Measurements from ENCODE around the gene SLC66A3.
A peak's percentile ranks its signal among the peaks of the same experiment; 100 is the strongest.

Gene SLC66A3

DNA sequence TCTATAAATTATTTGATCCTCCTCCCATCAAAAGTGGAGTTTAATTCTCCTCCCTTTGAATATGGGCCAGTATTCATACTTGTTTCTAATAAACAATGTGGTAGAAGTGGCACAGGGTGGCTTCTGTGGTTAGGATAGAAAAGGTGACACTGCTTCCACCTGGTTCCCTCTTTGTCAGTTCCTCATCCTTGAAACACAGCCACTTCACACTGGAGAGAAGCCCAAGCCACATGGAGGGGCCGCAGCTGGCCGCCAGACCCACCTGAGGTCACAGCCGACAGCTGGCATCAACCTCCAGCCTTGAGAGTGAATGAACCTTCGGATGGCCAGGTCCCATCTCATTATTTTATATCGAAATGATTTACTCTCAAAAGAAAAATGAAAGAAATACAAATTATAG, 27.5 kb upstream of the SLC66A3 start:
- H3K27ac ChIP-seq (ENCODE audit: low read depth, low read length): no peak overlapping the region
- peaks cover 0 to 6% of the 10 kb centered on the region in 2 donors for H3K27me3 ChIP-seq (ENCODE audit: control insufficient read depth in 1 of 2, insufficient read depth in 2 of 2, low read length in 2 of 2)
- peaks cover 13% of the 10 kb centered on the region for H3K4me1 ChIP-seq (ENCODE audit: insufficient read depth, low read length)
- H3K9ac ChIP-seq (ENCODE audit: low read length): no peak overlapping the region
- H3K36me3 ChIP-seq (ENCODE audit: insufficient read depth, low read length): no peaks in the 10 kb centered on the region
- no peaks in the 10 kb centered on the region for H3K9me3 ChIP-seq (ENCODE audit: low read length)
- no peak overlapping the region for H3K4me3 ChIP-seq (ENCODE audit: low read depth in 1 of 2, low read length in 2 of 2)

DNA sequence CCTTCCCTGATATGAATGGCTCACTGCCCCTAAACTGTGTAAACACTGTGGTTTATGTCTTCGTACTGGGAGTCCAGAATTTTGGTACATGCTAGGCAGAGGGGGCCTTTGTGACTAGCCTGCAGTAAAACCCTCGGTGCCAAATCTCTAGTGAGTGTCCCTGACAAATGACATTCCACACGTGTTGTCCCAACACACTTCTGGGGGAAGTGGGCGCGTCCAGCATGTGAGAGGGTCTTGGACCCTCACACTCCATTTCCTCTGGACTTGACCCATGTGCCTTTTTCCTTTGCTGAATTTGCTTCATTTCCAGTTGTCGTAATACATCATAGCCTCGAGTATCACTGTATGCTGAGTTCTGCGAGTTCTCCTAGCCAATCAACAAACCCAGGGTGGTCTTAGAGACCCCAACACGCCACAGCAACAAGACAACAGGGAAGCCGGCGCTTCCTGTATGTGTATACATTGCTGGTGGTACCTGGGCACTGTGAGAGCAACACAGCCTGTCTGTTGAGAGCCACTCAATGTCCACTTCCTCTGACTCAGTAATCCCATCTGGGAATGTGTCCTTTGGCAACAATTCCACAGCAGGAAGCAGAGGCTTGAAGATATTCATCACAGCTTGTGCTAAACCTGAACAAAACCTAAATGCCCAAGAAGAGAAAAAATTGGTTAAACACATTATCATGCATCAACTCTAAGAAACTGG, 26.9 kb upstream of the SLC66A3 start:
- peaks cover 0 to 6% of the 10 kb centered on the region in 2 donors for H3K27me3 ChIP-seq (ENCODE audit: control insufficient read depth in 1 of 2, insufficient read depth in 2 of 2, low read length in 2 of 2)
- H3K9ac ChIP-seq (ENCODE audit: low read length): no peak overlapping the region
- no peaks in the 10 kb centered on the region for H3K36me3 ChIP-seq (ENCODE audit: insufficient read depth, low read length)
- peaks cover 15% of the 10 kb centered on the region for H3K4me1 ChIP-seq (ENCODE audit: insufficient read depth, low read length)
- H3K27ac ChIP-seq (ENCODE audit: low read depth, low read length): no peak overlapping the region
- no peaks in the 10 kb centered on the region for H3K9me3 ChIP-seq (ENCODE audit: low read length)
- no peak overlapping the region for H3K4me3 ChIP-seq (ENCODE audit: low read depth in 1 of 2, low read length in 2 of 2)

DNA sequence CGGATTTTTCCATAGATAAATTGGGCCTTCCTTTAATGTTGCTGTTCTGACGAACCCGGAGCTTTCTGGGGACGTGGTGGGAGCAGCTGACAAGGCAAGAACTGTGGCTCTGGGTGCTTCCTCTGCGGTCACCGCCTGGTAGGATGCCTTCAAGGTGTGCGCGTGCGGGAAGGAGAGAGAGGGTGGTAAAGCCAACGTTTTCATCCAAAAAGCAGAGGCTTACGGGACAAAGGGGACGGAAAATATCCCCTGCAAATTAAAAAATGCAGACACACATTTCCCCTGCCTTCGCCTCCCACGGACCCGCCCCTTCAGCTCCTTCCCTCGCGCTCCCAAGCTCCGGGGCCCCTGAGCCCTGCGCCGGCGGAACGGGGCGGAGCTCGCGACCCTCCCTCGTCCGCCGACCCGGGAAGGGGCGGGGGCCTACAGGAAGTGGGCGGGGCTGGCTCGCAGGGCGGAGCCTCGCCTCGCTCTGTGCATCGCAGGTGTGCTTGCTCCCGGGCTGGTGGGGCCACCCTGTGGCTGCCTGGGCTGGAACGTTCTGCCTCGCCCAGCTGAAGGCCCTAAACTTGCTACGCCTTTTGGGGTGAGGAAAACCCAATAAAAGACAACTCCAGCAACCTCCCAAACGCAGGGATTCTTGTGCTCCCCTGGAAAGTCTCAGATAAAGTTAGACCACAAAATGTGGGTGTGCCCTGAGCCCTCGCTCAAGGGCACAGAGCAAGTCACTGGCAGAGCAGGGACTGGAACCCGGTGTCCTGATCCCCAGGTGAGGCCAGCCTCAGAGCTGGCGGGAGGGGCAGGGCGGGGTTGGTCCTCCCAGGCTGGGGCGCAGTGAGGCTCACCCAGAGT, 25.4 kb upstream of the SLC66A3 start:
- Histone ChIP-seq H3K27me3 (ENCODE audit: control insufficient read depth in 1 of 2, insufficient read depth in 2 of 2, low read length in 2 of 2) (peaks cover 0 to 6% of the 10 kb centered on the region in 2 donors), H3K27ac (ENCODE audit: low read depth, low read length) (no peak overlapping the region), H3K4me3 (ENCODE audit: low read depth in 1 of 2, low read length in 2 of 2) (peak overlapping the region; percentile 24 to 50), H3K9ac (ENCODE audit: low read length) (no peak overlapping the region), H3K36me3 (ENCODE audit: insufficient read depth, low read length) (no peaks in the 10 kb centered on the region), H3K9me3 (ENCODE audit: low read length) (no peaks in the 10 kb centered on the region), H3K4me1 (ENCODE audit: insufficient read depth, low read length) (peaks cover 21% of the 10 kb centered on the region)

- no peak overlapping the region for H3K9ac ChIP-seq (ENCODE audit: low read length)
Observed at GRCh38 chr2:11131166-11131920, 23.9 kb upstream of the SLC66A3 start.

GRCh38 chr2:11132036-11132671, 23.1 kb upstream of the SLC66A3 start:
- H3K27me3 ChIP-seq (ENCODE audit: control insufficient read depth in 1 of 2, insufficient read depth in 2 of 2, low read length in 2 of 2): peaks cover 0 to 6% of the 10 kb centered on the region in 2 donors
- H3K27ac ChIP-seq (ENCODE audit: low read depth, low read length): no peak overlapping the region
- no peaks in the 10 kb centered on the region for H3K9me3 ChIP-seq (ENCODE audit: low read length)
- H3K9ac ChIP-seq (ENCODE audit: low read length): no peak overlapping the region
- H3K4me3 ChIP-seq (ENCODE audit: low read depth in 1 of 2, low read length in 2 of 2): peak overlapping the region in 1 of 2 donors; percentile 76
- H3K36me3 ChIP-seq (ENCODE audit: insufficient read depth, low read length): no peaks in the 10 kb centered on the region
- H3K4me1 ChIP-seq (ENCODE audit: insufficient read depth, low read length): peaks cover 21% of the 10 kb centered on the region

More at GRCh38 chr2:11131166-11131920, 23.9 kb upstream of the SLC66A3 start:
- H3K27me3 ChIP-seq (ENCODE audit: control insufficient read depth in 1 of 2, insufficient read depth in 2 of 2, low read length in 2 of 2): peaks cover 0 to 6% of the 10 kb centered on the region in 2 donors
- H3K36me3 ChIP-seq (ENCODE audit: insufficient read depth, low read length): no peaks in the 10 kb centered on the region
- no peaks in the 10 kb centered on the region for H3K9me3 ChIP-seq (ENCODE audit: low read length)
- peaks cover 21% of the 10 kb centered on the region for H3K4me1 ChIP-seq (ENCODE audit: insufficient read depth, low read length)
- no peak overlapping the region for H3K4me3 ChIP-seq (ENCODE audit: low read depth in 1 of 2, low read length in 2 of 2)
- no peak overlapping the region for H3K27ac ChIP-seq (ENCODE audit: low read depth, low read length)

GRCh38 chr2:11133238-11133935, 21.9 kb upstream of the SLC66A3 start:
- Histone ChIP-seq H3K27me3 (ENCODE audit: control insufficient read depth in 1 of 2, insufficient read depth in 2 of 2, low read length in 2 of 2) (peaks cover 0 to 6% of the 10 kb centered on the region in 2 donors), H3K27ac (ENCODE audit: low read depth, low read length) (peak overlapping the region; percentile 0), H3K4me3 (ENCODE audit: low read depth in 1 of 2, low read length in 2 of 2) (peak overlapping the region; percentile 40 to 76), H3K9ac (ENCODE audit: low read length) (no peak overlapping the region), H3K9me3 (ENCODE audit: low read length) (no peaks in the 10 kb centered on the region), H3K36me3 (ENCODE audit: insufficient read depth, low read length) (no peaks in the 10 kb centered on the region), H3K4me1 (ENCODE audit: insufficient read depth, low read length) (peaks cover 21% of the 10 kb centered on the region)

GRCh38 chr2:11133936-11134320, 21.3 kb upstream of the SLC66A3 start:
- no peak overlapping the region for H3K9ac ChIP-seq (ENCODE audit: low read length)
- no peaks in the 10 kb centered on the region for H3K36me3 ChIP-seq (ENCODE audit: insufficient read depth, low read length)
- H3K4me1 ChIP-seq (ENCODE audit: insufficient read depth, low read length): peaks cover 21% of the 10 kb centered on the region
- H3K4me3 ChIP-seq (ENCODE audit: low read depth in 1 of 2, low read length in 2 of 2): peak overlapping the region in 1 of 2 donors; percentile 76
- no peak overlapping the region for H3K27ac ChIP-seq (ENCODE audit: low read depth, low read length)
- no peaks in the 10 kb centered on the region for H3K9me3 ChIP-seq (ENCODE audit: low read length)
- H3K27me3 ChIP-seq (ENCODE audit: control insufficient read depth in 1 of 2, insufficient read depth in 2 of 2, low read length in 2 of 2): peaks cover 0 to 6% of the 10 kb centered on the region in 2 donors

DNA sequence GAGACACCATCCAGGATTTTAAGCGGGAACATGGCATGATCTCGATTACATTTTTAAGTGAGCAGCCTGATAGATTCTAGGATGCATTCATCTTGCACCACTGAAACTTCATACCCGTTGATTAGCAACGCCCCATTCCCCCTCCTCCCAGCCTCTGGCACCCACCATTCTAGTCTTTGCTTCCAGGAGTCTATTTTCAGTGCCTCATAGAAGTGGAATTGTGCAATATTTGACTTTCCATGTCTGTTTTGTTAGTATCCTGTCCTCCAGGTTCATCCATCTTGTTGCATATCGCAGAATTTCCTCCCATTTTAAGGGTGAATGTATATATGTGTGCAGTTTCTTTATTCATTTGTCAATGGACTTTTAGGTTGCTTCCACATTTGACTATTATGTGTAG, 20.9 kb upstream of the SLC66A3 start:
- Histone ChIP-seq H3K4me1 (ENCODE audit: insufficient read depth, low read length) (peaks cover 21% of the 10 kb centered on the region), H3K27ac (ENCODE audit: low read depth, low read length) (no peak overlapping the region), H3K4me3 (ENCODE audit: low read depth in 1 of 2, low read length in 2 of 2) (no peak overlapping the region), H3K9me3 (ENCODE audit: low read length) (no peaks in the 10 kb centered on the region), H3K9ac (ENCODE audit: low read length) (no peak overlapping the region), H3K27me3 (ENCODE audit: control insufficient read depth in 1 of 2, insufficient read depth in 2 of 2, low read length in 2 of 2) (peaks cover 0 to 6% of the 10 kb centered on the region in 2 donors), H3K36me3 (ENCODE audit: insufficient read depth, low read length) (no peaks in the 10 kb centered on the region)

- no peaks in the 10 kb centered on the region for H3K4me1 ChIP-seq (ENCODE audit: insufficient read depth, low read length)
- no peaks in the 10 kb centered on the region for H3K36me3 ChIP-seq (ENCODE audit: insufficient read depth, low read length)
- H3K27me3 ChIP-seq (ENCODE audit: control insufficient read depth in 1 of 2, insufficient read depth in 2 of 2, low read length in 2 of 2): no peaks in the 10 kb centered on the region
- H3K4me3 ChIP-seq (ENCODE audit: low read depth in 1 of 2, low read length in 2 of 2): no peak overlapping the region
- H3K27ac ChIP-seq (ENCODE audit: low read depth, low read length): no peak overlapping the region
- H3K9ac ChIP-seq (ENCODE audit: low read length): no peak overlapping the region
- H3K9me3 ChIP-seq (ENCODE audit: low read length): no peaks in the 10 kb centered on the region
Observed at GRCh38 chr2:11140492-11140891, 14.8 kb upstream of the SLC66A3 start.

- Histone ChIP-seq H3K36me3 (ENCODE audit: insufficient read depth, low read length) (no peaks in the 10 kb centered on the region), H3K4me3 (ENCODE audit: low read depth in 1 of 2, low read length in 2 of 2) (no peak overlapping the region), H3K27ac (ENCODE audit: low read depth, low read length) (no peak overlapping the region), H3K9me3 (ENCODE audit: low read length) (no peaks in the 10 kb centered on the region), H3K9ac (ENCODE audit: low read length) (no peak overlapping the region), H3K27me3 (ENCODE audit: control insufficient read depth in 1 of 2, insufficient read depth in 2 of 2, low read length in 2 of 2) (no peaks in the 10 kb centered on the region), H3K4me1 (ENCODE audit: insufficient read depth, low read length) (no peaks in the 10 kb centered on the region)
Observed at GRCh38 chr2:11141319-11141718, 13.9 kb upstream of the SLC66A3 start.

All from muscle layer of colon (tissue), 2 donors.